Small intestine (tissue), 7 donors: Measurements from ENCODE around the gene DSCAML1. TPM values are rescaled to one million over a fixed set of nuclear protein-coding genes. Genes with fewer than 3 reads are reported as not detected.
A peak's percentile ranks its signal among the peaks of the same experiment; 100 is the strongest.

Experiments
- DNase-seq, 2 donors: peaks; one replicate each; pipeline versions ENCODE4 v3.0.0 to v3.0.0-alpha.2; 2013
- FAIRE-seq: peaks from 2 replicates; lab custom pipeline; 2012; peaks lifted over from hg19 to GRCh38; lab: Jason Lieb, UNC
- H3K27ac ChIP-seq, 3 donors: one replicate each; pipeline ENCODE4 v1.5.1; 2013; ENCODE audit warnings: low read length in 2 of 3, mild to moderate bottlenecking in 2 of 3, control low read depth in 1 of 3, inconsistent platforms in 1 of 3, low read depth in 1 of 3, moderate library complexity in 1 of 3
- H3K27me3 ChIP-seq, 3 donors: one replicate each; pipeline ENCODE4 v1.6.1; 2013; ENCODE audit warnings: low read length in 3 of 3, inconsistent platforms in 1 of 3; ENCODE audit not compliant: control insufficient read depth in 3 of 3, insufficient read depth in 3 of 3
- H3K36me3 ChIP-seq, 3 donors: one replicate each; pipeline ENCODE4 v1.6.1; 2013; ENCODE audit warnings: low read length in 3 of 3, inconsistent platforms in 1 of 3, low read depth in 1 of 3, mild to moderate bottlenecking in 1 of 3, moderate library complexity in 1 of 3; ENCODE audit not compliant: control insufficient read depth in 3 of 3, insufficient read depth in 2 of 3
- H3K4me1 ChIP-seq, 3 donors: one replicate each; pipeline ENCODE4 v1.6.1; 2013; ENCODE audit warnings: low read length in 2 of 3, inconsistent platforms in 1 of 3, low read depth in 1 of 3, mild to moderate bottlenecking in 1 of 3, moderate library complexity in 1 of 3; ENCODE audit not compliant: control insufficient read depth in 3 of 3, insufficient read depth in 2 of 3
- H3K4me3 ChIP-seq, 3 donors: one replicate each; pipeline ENCODE4 v1.5.1; 2013; ENCODE audit warnings: low read length in 3 of 3, control low read depth in 1 of 3, inconsistent platforms in 1 of 3, low read depth in 1 of 3, mild to moderate bottlenecking in 1 of 3, moderate library complexity in 1 of 3
- H3K9me3 ChIP-seq, 2 donors: one replicate each; pipeline ENCODE4 v1.6.1; 2013; ENCODE audit warnings: low read depth in 1 of 2, low read length in 1 of 2; ENCODE audit not compliant: control insufficient read depth in 2 of 2, insufficient read depth in 1 of 2
- WGBS, 3 donors: extraction: QIAGEN DNeasy Blood & Tissue Kit; methylation state at CpG; one replicate each; pipeline ENCODE4 v1.1.7; 2013; 5-methylcytosine and 5-hydroxymethylcytosine counted together
- polyA plus RNA-seq, 4 donors: library from polyadenylated mRNA; stranded (reverse) in 3 of 4; unstranded in 1 of 4; fragments of 200-250 nt in 3 of 4; fragments of 120-200 nt in 1 of 4; gene quantifications; one replicate each; pipeline versions ENCODE4 v1.2.1 to v1.2.3, GENCODE V29; 2013
- donor health status: healthy with polysubstance abuse.
- donor health status: control.
- donor health status: control.
- donor health status: Bipolar disorder and iron deficiency.
- donor health status: healthy.

The DSCAML1 gene
- polyA plus RNA-seq, 4 donors: under 0.01 to 3.3 (median 0.22) TPM; not detected in 1

- no peaks in the 10 kb centered on the region for H3K27me3 ChIP-seq
- H3K27ac ChIP-seq: no peak overlapping the region
- no peak for FAIRE-seq
Observed at GRCh38 chr11:117433717-117434116, 363.3 kb downstream of the DSCAML1 start.

DNA sequence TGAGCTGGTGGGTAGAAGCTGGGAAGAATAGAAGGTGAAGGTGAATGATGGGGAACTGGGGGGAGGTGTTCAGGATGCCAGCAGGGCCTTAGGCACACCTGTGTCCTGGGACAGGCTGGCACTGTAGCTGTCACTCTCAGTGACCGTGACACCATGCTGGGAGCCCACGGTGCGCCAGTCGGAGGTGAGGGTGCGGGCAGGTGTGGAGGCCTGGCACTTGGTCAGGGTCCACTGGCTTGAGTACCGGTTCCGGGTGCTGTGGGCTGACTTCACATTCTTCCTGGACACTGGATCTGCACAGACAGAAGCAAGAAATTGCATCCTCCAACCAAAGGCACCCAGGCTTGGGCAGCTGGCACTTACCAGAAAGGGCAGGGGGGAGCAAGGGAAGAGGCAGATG, 365.6 kb downstream of the DSCAML1 start:
- Histone ChIP-seq H3K27me3 (no peaks in the 10 kb centered on the region), H3K27ac (no peak overlapping the region), H3K4me1 (peaks cover 0 to 6% (median 0%) of the 10 kb centered on the region in 3 donors), H3K36me3 (peaks cover 0 to 9% (median 0%) of the 10 kb centered on the region in 3 donors), H3K4me3 (no peak overlapping the region), H3K9me3 (no peaks in the 10 kb centered on the region)
- FAIRE-seq (no peak), DNase-seq (no peak)
- WGBS, 3 donors: 89 to 95% (median 91%) methylated on average over 7 of the region's 7 CpGs

More at GRCh38 chr11:117433717-117434116, 363.3 kb downstream of the DSCAML1 start:
- H3K4me3 ChIP-seq: no peak overlapping the region
- peaks cover 0 to 13% (median 0%) of the 10 kb centered on the region in 3 donors for H3K36me3 ChIP-seq
- no peaks in the 10 kb centered on the region for H3K9me3 ChIP-seq
- DNase-seq: no peak
- peaks cover 0 to 6% (median 0%) of the 10 kb centered on the region in 3 donors for H3K4me1 ChIP-seq

DNA sequence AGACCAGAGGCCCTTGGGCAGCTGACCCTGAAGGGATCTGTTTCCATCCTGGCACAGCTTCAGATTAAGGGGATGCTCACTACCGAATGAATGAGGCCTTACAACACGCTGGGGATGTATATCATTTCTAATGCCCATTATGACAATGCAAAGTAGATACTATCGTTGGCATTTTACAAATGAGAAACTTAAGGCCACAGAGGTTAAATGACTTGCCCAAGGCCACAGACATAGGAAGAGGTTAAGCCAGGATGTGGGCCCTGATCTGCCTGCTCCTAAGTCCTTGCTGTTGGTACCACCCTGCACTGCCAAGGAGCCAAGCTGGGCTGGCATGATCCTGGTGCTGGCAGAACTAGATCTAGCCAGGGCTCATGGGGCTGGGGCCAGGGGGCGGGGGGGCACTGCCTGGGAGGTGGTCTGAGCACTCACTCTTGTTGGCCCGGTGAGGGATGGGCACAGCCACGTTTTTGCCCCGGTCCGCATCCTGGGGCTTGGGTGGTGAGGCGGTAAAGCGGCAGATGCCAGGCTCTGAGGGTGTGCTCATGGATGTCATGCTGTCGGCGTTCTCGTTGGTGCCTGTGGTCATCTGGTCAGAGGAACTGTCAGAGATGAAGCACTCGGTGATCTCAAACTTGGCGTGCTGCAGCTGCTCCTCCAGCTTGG, 366.6 kb downstream of the DSCAML1 start:
- WGBS, 3 donors: 83 to 88% (median 86%) methylated on average over 15 of the region's 15 CpGs
- DNase-seq: no peak
- peaks cover 0 to 9% (median 0%) of the 10 kb centered on the region in 3 donors for H3K36me3 ChIP-seq
- H3K27me3 ChIP-seq: no peaks in the 10 kb centered on the region
- H3K4me3 ChIP-seq: no peak overlapping the region
- H3K4me1 ChIP-seq: peaks cover 0 to 8% (median 0%) of the 10 kb centered on the region in 3 donors
- FAIRE-seq: no peak
- H3K9me3 ChIP-seq: no peaks in the 10 kb centered on the region
- H3K27ac ChIP-seq: no peak overlapping the region

DNA sequence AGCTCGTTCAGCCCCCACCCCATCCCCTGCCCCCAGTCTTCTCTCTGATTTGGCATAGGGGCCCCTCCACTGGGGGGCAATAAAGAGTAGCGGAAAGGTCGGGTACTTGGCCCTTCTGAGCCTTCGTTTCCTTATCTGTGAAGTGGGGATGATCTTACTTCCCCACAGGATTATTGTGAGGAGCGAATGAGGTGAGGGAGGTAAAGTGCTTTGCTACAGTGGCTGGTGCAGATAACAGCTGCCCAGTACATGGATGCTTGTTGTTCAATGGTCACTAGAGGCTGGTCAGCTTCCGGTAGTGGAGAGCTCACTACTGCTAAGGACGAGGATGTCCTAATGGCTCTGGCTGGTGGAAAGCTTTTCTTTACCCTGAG, 368.2 kb downstream of the DSCAML1 start:
- peaks cover 0 to 8% (median 0%) of the 10 kb centered on the region in 3 donors for H3K4me1 ChIP-seq
- H3K27ac ChIP-seq: no peak overlapping the region
- no peak overlapping the region for H3K4me3 ChIP-seq
- H3K27me3 ChIP-seq: peaks cover 0 to 2% (median 0%) of the 10 kb centered on the region in 3 donors
- 45 to 70% (median 51%) methylated on average over 7 of the region's 7 CpGs for WGBS, 3 donors
- no peaks in the 10 kb centered on the region for H3K9me3 ChIP-seq
- DNase-seq (no peak), FAIRE-seq (no peak)
- H3K36me3 ChIP-seq: peaks cover 0 to 9% (median 0%) of the 10 kb centered on the region in 3 donors

- Histone ChIP-seq H3K4me3 (no peak overlapping the region), H3K36me3 (peaks cover 0 to 9% (median 0%) of the 10 kb centered on the region in 3 donors), H3K27ac (no peak overlapping the region), H3K9me3 (no peaks in the 10 kb centered on the region), H3K27me3 (peaks cover 0 to 2% (median 0%) of the 10 kb centered on the region in 3 donors), H3K4me1 (peaks cover 0 to 8% (median 0%) of the 10 kb centered on the region in 3 donors)
- DNase-seq (peak in 1 of 2 donors; percentile 42), FAIRE-seq (no peak)
- WGBS, 3 donors: 70 to 80% (median 76%) methylated on average over 28 to 32 of the region's 32 CpGs
Observed at GRCh38 chr11:117428186-117428855, 368.7 kb downstream of the DSCAML1 start.

- Histone ChIP-seq H3K27ac (no peak overlapping the region), H3K4me3 (no peak overlapping the region), H3K9me3 (no peaks in the 10 kb centered on the region), H3K36me3 (peaks cover 0 to 5% (median 0%) of the 10 kb centered on the region in 3 donors), H3K27me3 (peaks cover 0 to 2% (median 0%) of the 10 kb centered on the region in 3 donors), H3K4me1 (peaks cover 0 to 8% (median 0%) of the 10 kb centered on the region in 3 donors)
- 89 to 91% (median 90%) methylated on average over 11 of the region's 11 CpGs for WGBS, 3 donors
- no peak for FAIRE-seq
- DNase-seq: no peak
Observed at GRCh38 chr11:117427356-117427874, 369.6 kb downstream of the DSCAML1 start.

DNA sequence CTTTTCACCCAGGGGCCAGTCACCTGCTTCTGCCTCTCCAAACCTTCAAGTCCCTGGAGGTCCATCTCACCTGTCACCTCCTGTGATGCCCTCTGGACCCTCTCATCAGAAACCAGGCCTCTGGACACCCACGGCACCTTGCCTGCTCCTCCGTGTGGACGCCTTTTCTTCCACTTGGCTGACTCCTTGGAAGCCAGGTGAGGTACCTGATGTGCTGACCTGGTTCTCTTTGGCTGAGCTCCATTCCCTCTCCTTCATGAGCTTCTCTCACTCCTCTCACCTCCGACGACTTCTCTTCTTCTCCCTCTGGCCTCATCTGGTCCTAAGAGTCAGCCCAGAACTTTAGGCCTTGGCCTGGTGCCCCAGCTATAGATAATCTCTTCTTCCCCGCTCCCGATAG, 370.1 kb downstream of the DSCAML1 start:
- FAIRE-seq (no peak), DNase-seq (no peak)
- H3K9me3 ChIP-seq: no peaks in the 10 kb centered on the region
- no peak overlapping the region for H3K4me3 ChIP-seq
- WGBS, 3 donors: 66 to 80% (median 77%) methylated on average over 7 of the region's 7 CpGs
- H3K27ac ChIP-seq: no peak overlapping the region
- peaks cover 0 to 2% (median 0%) of the 10 kb centered on the region in 3 donors for H3K36me3 ChIP-seq
- H3K27me3 ChIP-seq: peaks cover 0 to 2% (median 0%) of the 10 kb centered on the region in 3 donors
- peaks cover 0 to 8% (median 0%) of the 10 kb centered on the region in 3 donors for H3K4me1 ChIP-seq

DNA sequence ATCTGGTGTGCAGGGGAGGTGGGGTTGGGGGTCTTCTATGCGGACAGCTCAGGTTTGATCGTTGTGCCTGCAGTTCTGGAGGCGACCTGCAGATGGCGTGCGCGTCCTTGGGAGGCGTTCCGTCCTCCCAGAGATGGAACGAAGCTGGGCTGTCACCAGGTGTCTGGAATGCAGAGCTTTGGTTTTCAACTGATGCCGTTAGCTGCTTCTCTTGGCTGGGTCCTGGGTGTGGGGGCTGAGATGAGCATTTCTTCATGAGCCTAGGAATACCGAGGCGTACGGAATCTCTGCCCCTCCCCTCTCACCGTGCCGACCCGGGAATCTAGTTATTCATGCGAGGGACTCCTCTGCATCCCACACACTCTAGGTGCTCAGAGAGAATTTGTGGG, 370.7 kb downstream of the DSCAML1 start:
- 5 to 9% (median 5%) methylated on average over 17 of the region's 17 CpGs for WGBS, 3 donors

More for the DNA sequence above, 370.7 kb downstream of the DSCAML1 start:
- DNase-seq (peak; percentile 40 to 77), FAIRE-seq (no peak)
- Histone ChIP-seq H3K27me3 (peaks cover 0 to 2% (median 0%) of the 10 kb centered on the region in 3 donors), H3K4me3 (no peak overlapping the region), H3K27ac (no peak overlapping the region), H3K4me1 (peaks cover 0 to 8% (median 0%) of the 10 kb centered on the region in 3 donors), H3K9me3 (no peaks in the 10 kb centered on the region), H3K36me3 (peaks cover 0 to 2% (median 0%) of the 10 kb centered on the region in 3 donors)
